NCI-H1092 (cell line): ENCODE measurements around the gene OCLN.
"Not testable (repeated sequence)": the region's sequence is repeated elsewhere in the genome, so short reads cannot be mapped to it uniquely, and the experiment has no call there.

ENCODE experiments used
- DNase-seq: peaks from one replicate; lab custom pipeline; 2025; lab: John Stamatoyannopoulos, UW

Gene OCLN, protein sequence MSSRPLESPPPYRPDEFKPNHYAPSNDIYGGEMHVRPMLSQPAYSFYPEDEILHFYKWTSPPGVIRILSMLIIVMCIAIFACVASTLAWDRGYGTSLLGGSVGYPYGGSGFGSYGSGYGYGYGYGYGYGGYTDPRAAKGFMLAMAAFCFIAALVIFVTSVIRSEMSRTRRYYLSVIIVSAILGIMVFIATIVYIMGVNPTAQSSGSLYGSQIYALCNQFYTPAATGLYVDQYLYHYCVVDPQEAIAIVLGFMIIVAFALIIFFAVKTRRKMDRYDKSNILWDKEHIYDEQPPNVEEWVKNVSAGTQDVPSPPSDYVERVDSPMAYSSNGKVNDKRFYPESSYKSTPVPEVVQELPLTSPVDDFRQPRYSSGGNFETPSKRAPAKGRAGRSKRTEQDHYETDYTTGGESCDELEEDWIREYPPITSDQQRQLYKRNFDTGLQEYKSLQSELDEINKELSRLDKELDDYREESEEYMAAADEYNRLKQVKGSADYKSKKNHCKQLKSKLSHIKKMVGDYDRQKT

DNA sequence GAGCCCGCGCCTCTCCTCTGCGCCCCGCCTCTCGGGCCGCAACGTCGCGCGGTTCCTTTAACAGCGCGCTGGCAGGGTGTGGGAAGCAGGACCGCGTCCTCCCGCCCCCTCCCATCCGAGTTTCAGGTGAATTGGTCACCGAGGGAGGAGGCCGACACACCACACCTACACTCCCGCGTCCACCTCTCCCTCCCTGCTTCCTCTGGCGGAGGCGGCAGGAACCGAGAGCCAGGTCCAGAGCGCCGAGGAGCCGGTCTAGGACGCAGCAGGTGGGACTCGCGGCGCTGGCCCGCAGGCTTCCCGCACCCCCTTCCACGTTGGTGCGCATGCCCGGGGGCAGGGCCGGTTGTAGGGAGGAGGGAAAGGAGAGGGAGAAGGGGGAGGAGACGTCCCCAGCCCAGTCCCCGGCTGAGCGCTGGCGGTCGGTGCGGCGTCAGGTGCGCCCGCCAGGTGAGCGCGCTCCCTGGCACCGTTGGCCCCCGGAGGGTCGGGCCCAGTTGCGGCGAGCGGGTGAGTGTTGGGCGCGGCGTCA is at the start of gene OCLN:
Gene OCLN, plus strand, starts transcription at position 400 of the 532 bp plus-strand sequence. CDS start 11,455 bp downstream, outside the sequence.
- peak; percentile 5 for DNase-seq

DNA sequence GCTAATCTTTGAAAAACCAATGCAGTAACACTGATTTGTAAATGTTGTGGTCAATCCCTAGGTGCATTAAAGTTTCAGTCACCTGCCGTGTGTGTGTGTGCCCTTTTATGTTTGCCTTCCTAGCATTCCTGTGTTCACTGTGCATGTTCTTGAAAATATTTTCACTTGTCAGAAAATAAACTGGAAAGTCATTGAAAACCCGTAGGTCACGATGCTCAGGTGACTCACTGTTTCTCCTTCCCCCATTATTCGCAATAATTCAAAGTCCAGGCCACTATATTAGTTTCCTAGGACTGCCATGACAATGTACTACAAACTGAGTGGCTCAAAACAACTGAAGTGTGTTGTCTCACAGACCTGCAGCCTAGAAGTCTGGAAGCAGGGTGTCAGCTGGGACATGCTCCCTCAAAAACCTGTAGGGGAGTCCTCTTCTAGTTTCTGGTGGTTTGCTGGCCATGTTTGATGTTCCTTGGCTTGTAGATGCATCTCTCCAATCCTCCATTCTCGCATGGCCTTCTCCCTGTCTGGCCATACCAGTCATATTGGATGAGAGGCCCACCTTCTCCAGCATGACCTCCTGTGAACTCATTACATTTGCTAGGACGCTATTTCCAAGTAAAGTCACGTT is 48.3 kb upstream of the OCLN start:
- no peak for DNase-seq

DNA sequence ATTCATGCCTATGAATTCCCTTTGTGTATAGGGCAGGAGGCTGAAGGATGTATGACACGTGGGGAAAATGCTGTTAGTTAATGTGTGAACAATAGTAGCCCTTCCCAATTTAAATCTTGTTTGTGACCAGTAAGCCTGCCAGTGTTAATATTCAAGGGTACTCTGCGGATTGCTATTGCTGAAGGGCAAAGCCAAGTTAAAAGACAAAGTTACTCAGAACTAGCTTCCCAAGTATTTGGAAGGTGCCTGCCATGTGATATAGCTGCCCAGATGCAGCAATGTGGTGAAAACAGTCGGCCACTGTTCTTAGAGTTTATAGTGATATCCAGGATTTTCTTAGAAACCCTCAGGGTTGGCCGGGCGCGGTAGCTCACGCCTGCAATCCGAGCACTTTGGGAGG is 43.1 kb upstream of the OCLN start:
- no peak for DNase-seq

DNA sequence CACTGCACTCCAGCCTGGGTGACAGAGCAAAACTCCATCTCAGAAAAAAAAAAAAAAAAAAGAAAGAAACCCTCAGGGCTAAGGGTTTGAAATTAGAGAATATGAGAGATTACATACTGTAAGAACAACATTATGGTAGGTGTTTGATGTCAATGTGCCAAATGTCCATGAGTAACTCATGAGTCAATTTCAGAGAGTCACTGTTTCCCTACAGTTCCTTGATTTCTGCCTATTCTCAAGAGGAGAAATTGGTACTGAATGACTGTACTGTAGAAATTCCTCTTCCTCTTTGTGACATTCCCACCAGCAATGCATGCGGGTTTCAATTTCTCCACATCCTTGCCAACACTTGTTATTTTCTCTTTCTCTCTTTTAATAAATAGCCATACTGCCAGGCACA is 42.5 kb upstream of the OCLN start:
- DNase-seq: no peak

DNA sequence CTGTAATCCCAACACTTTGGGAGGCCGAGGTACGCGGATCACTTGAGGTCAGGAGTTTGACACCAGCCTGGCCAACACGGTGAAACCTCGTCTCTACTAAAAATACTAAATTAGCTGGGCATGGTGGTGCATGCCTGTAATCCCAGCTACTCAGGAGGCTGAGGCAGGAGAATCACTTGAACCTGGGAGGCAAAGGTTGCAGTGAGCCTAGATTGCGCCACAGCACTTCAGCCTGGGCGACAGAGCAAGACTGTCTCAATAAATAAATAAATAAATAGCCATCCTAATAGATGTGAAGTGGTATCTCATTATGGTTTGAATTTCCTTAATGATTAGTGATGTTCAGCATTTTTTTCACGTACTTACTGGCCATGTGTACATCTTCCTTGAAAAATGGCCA is 42.1 kb upstream of the OCLN start:
- not testable (repeated sequence) for DNase-seq

DNA sequence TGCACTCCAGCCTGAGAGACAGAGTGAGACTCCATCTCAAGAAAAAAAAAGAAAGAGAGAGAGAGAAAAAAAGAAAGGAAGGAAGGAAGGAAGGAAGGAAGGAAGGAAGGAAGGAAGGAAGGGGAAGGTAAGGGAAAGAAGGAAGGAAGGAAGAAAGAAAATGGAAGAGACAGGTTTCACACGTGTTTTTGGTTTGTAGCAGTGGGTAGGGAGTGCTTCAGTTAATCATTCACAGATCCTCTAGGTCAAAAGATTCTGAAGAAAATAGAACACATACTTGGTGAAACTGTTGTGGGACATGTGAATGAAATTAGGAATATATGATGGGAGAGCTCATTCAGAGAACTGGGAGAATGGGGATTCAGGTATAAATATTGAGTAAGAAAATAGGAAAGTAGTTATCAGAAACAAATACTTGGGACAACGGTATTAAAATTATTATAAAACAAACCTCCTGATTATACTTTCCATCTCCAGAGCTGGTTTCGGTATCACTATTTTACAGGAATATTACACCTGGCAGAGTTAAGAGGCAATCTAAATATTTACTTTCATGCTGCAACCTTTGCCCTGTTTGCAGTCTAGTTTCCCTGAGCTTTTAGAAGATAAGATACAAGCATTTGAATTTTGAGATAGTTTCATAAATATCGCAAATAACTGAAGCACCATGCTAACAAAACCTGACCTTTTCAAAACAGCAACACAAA is 40.5 kb upstream of the OCLN start:
- DNase-seq: no peak

DNA sequence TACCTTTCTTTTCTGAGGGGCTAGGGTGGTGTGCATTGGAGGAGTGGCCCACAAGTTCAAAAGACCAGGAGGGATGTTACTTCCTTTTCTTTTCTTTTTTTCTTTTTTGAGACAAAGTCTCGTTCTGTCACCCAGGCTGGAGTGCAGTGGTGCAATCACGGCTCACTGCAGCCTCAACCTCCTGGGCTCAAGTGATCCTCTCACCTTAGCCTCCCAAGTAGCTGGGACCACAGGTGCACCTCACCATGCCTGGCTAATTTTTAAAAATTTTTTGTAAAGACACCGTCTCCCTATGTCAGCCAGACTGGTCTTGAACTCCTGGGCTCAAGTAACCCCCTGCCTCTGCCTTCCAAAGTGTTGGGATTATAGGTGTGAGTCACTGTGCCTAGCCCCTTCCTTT is 39.1 kb upstream of the OCLN start:
- not testable (repeated sequence) for DNase-seq

DNA sequence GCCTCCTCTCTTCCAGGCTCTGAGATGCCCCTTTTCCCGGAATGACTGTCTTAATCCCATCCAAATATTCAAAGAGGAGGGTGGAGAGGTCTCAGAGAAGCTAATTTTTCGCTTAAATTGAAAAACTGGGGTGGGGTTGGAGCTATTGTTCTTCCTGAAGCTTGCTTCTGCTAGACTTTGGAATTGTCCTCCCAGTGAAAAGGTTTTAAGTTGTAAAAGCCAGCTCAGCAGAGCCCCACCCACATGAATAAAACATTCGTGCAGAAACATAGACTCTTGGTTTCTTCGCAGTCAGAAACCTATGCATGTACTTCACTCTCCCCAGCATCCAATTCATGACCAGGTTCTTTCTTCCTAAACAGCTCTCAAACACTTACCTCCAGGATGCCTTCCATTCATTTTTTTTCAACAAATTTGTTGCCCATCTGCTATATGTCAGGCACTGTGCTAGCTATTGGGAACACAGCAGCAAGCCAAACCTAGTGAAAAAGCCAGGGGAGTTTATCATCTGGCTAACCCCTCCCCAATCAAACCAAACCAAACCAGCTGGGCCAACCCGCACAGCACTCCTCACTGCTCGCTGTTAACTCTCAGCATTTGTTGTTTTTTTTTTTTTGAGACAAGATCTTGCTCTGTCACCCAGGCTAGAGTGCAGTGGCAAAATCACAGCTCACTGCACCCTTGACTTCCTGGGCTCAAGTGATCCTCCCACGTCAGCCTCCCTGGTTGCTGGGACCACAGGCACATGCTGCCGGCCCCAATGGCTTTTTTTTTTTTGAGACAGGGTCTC is 37.9 kb upstream of the OCLN start:
- no peak for DNase-seq

DNA sequence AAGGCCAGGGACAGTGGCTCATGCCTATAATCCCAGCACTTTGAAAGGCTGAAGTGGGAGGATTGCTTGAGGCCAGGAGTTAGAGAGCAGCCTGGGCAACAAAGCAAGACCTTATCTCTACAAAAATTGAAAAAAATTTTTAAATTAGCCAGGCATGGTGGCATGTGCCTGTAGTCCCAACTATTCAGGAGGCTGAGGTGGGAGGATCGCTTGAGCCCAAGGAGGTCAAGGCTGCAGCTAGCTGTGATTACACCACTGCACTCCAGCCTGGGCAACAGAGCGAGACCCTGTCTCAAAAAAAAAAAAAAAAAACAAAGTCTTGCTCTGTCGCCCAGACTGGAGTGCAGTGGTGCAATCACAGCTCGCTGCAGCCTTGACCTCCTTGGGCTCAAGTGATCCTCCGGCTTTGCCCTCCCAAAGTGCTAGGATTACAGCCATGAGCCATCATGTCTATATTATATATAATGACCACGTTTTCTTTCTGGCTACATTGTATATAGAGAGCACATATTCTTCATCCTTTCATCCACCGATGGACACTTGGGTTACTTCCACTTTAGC is 37.1 kb upstream of the OCLN start:
- DNase-seq: not testable (repeated sequence)

DNA sequence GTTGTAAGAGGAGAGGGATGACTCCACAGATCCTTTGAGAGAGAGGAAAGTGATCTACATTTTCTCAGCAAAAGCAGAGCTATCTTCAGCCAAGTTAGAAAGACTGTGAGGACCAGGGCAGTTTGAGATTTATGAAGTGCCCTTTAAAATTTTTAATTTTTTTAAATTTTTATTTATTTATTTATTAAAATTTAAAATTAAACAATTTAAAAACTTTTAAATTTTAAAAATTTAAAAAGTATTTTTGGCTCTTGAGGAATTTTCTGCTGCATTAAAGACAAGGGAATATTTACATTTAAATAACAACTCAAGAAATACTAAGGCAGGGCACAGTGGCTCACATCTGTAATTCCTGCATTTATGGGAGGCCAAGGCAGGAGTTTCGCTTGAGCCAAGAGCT is 30.4 kb upstream of the OCLN start:
- no peak for DNase-seq

DNA sequence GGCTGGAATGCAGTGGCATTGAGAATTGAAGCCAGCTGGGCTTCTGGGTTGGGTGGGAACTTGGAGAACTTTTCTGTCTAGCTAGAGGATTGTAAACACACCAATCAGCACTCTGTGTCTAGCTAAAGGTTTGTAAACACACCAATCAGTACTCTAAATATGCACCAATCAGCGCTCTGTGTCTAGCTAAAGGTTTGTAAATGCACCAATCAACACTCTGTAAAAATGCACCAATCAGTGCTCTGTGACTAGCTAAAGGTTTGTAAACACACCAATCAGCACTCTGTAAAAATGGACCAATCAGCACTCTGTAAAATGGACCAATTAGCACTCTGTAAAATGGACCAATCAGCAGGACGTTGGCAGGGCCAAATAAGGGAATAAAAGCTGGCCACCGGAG is 26.2 kb upstream of the OCLN start:
- not testable (repeated sequence) for DNase-seq

DNA sequence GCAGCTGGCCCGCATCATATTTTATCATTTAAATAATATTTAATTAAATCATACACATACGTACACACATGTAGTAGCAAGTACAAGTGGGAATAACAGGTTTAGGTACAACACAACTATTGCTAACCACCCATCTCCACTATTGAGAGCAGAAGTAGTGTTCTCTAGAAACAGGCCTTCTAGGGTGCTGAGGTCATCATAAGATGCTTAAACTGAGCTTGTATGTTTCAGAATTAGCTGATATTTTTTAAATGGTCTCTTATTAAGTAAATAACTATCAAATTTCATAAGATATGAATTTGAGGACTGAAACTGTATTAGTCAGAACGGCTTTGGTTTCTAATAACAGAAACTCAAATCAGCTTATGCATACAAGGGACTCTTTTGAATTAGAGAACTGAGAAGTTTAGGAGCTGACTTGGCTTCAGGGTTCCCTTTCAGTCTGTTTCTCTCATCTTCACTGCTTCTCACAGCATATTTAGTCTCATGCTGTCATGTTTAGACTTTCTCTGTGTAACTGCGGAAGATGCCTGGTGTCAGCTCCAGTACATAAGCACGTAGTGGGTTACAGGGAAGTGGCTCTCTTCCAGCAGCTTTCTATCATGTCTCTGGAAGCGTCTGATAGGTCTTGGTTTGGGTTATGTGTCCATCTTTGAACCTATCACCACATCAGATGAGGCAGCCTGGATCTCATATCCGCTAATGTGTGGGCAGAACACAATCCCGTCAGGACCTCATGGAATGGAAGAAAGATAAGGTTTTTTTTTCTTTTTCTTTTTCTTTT is 25.0 kb upstream of the OCLN start:
- no peak for DNase-seq

DNA sequence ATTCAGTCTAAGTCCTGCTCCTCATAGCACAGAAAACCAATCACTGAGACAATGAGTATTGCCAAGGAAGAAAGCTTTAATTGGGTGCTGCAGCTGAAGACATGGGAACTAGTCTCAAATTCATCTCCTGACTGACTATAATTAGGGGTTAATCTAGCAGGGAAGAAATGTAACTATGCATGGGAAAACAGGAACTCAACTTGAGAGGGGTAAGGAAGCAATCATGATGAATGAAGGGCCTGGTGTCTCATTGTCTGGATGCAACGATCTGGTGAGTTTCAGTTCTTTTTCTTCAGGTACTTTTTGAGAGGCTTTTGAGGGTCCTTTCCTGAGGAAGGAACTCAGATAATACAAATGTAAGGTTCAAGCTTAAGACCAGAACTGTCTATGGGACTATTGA is 24.0 kb upstream of the OCLN start:
- no peak for DNase-seq

DNA sequence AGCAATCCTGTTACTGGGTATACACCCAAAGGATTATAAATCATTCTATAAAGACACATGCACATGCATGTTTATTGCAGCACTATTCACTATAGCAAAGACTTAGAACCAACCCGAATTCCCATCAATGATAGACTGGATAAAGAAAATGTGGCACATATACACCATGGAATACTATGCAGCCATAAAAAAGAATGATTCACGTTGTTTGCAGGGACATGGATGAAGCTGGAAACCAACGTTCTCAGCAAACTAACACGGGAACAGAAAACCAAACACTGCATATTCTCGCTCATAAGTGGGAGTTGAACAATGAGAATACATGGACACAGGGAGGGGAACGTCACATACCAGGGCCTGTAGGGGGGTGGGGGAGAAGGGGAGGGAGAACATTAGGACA is 21.1 kb upstream of the OCLN start:
- not testable (repeated sequence) for DNase-seq

DNA sequence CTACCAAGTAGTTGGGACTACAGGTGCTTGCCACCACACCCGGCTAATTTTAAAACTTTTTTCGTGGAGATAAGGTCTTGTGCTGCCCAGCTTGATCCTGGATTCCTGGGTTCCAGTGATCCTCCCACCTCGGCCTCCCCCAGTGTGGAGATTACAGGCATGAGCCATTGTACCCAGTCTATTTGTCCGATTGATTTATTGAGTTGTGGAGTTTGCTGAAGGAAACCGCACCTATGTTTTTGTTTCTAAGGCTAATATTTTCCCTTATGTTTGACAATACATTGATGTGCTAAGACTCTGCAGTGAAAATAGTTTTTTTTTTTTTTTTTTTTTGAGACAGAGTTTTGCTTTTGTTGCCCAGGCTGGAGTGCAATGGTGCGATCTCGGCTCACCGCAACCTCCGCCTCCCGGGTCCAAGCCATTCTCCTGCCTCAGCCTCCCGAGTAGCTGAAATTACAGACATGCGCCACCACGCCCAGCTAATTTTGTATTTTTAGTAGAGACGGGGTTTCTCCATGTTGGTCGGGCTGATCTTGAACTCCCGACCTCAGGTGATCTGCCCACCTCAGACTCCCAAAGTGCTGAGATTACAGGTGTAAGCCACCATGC is 20.0 kb upstream of the OCLN start:
- DNase-seq: not testable (repeated sequence)

DNA sequence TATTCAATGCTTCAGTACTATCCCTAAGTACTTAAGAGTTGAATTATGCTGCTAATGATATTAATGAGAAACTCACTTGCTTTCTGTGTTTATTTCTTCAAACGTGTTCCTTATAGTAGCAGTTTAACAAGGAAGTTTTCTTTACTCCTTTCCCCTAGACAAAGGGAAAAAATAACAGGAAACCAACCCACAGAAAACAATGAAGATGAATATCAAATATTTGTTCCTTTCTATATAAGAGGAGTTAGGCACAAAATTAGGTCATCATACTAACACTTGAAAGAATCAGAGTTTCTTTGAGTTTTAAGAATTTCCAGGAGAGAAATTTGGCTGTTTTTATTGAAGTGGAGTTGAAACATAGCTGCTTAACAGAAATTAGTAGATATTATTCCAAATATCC is 15.4 kb upstream of the OCLN start:
- DNase-seq: no peak

DNA sequence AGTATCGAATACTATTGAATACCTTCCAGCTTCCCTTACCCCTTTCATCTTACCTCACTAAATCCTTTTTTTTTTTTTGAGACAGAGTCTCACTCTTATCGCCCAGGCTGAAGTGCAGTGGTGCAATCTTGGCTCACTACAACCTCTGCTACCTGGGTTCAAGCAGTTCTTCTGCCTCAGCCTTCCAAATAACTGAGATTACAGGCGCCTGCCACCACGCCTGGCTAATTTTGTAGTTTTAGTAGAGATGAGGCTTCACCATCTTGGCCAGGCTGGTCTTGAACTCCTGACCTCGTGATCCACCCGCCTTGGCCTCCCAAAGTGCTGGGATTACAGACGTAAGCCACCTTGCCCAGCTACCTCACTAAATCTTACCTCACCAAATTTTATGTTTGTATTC is 14.3 kb upstream of the OCLN start:
- not testable (repeated sequence) for DNase-seq

DNA sequence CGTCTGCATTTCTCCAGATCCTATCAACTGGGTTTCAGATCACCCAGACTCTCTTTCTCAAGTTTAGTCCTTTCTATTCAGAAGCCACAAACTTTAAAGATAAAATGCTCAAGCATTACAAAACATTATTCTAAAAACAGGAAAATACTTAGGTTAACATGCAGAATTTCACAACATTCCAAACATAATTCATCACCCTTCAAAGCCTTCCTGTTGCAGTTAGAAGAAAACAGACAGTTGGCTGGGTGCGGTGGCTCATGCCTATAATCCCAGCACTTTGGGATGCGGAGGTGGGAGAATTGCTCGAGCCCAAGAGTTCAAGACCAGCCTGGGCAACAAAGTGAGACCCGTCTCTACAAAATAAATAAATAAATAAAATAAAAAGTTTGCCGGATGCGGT is 7.7 kb upstream of the OCLN start:
- DNase-seq: no peak

DNA sequence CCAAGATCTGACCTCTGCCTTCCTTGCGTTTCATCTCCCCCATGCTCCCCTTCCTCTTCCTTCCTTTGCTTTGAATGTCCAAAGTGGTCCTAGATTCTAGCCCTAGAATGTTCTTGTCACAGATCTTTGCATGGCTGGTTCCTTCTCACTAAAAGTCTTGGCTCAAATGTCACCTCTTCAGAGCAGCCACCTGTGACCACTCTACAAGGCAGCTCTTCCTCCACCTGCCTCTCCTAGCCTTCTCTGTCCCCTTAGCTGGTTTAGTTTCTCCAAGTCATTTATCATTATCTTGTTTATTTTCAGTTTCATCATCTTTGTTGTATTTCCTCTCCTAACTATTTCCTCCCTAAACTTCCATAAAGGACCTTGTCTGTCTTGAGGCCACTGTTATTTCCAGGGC is 7.1 kb upstream of the OCLN start:
- DNase-seq: no peak

DNA sequence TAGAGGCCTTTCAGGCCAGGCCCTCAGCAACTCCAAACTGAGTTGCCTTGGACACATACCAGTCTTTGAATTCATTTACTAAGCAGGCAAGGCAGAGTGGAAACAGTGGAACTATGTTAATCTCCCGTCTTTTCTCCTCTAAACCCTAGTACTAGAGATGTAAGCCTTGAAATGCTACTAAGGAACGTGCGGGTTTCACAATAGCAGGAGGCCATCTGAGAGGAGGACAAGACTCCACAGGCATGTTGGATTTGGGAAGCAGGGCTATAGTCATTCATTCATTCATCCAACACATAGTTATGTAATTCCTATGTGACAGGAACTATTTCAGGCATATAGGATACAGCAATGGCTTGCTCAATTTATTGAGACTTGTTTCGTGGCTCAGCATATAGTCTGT is 3.3 kb upstream of the OCLN start:
- DNase-seq: no peak
